KMS-11 (cell line): ENCODE results near the gene SERPINB1.
A peak's percentile ranks its signal among the peaks of the same experiment; 100 is the strongest.

Source experiments
- H2AFZ ChIP-seq: fragments of 200-600 bp; sonication (generic); 2 replicates; pipeline ENCODE4 v1.6.1; 2016; ENCODE audit warnings: antibody characterized with exemption, mixed run types, low read depth
- H3K27ac ChIP-seq: fragments of 200-600 bp; sonication (generic); 2 replicates; pipeline ENCODE4 v1.6.1; 2016; ENCODE audit warnings: mild to moderate bottlenecking, mixed run types
- H3K27me3 ChIP-seq: fragments of 200-600 bp; sonication (generic); 2 replicates; pipeline ENCODE4 v1.6.1; 2017; ENCODE audit warnings: mild to moderate bottlenecking, low read depth, mixed run types, moderate library complexity; ENCODE audit not compliant: insufficient read depth
- H3K36me3 ChIP-seq: fragments of 200-600 bp; sonication (generic); 2 replicates; pipeline ENCODE4 v1.6.1; 2017; ENCODE audit warnings: mild to moderate bottlenecking, mixed run types; ENCODE audit not compliant: insufficient read depth
- H3K4me1 ChIP-seq: fragments of 200-600 bp; sonication (generic); 2 replicates; pipeline ENCODE4 v1.6.1; 2016; ENCODE audit warnings: mild to moderate bottlenecking, low read depth, mixed run types; ENCODE audit not compliant: poor library complexity, severe bottlenecking
- H3K4me2 ChIP-seq: fragments of 200-600 bp; sonication (generic); 2 replicates; pipeline ENCODE4 v1.7.0; 2016; ENCODE audit warnings: mild to moderate bottlenecking, mixed run types
- H3K4me3 ChIP-seq: fragments of 200-600 bp; sonication (generic); IDR thresholded peaks from 2 replicates; pipeline ENCODE4 v1.6.1; 2017; ENCODE audit warnings: low read depth, low read length, mixed read lengths; ENCODE audit not compliant: insufficient read depth
- H3K79me2 ChIP-seq: fragments of 200-600 bp; sonication (generic); 2 replicates; pipeline ENCODE4 v1.6.1; 2016; ENCODE audit warnings: low read depth, mixed run types; ENCODE audit not compliant: insufficient read depth
- H3K9ac ChIP-seq: fragments of 200-600 bp; sonication (generic); 2 replicates; pipeline ENCODE4 v1.6.1; 2016; ENCODE audit warnings: mild to moderate bottlenecking, mixed run types
- H4K20me1 ChIP-seq: fragments of 200-600 bp; sonication (generic); 2 replicates; pipeline ENCODE4 v1.6.1; 2016; ENCODE audit warnings: mild to moderate bottlenecking, mixed run types; ENCODE audit not compliant: insufficient read depth
- TF ChIP-seq, protein P1 (sequence below): fragments of 200-600 bp; sonication (generic); conservative IDR thresholded peaks from 2 replicates; pipeline ENCODE4 v1.6.1; 2017; ENCODE audit warnings: low read depth, mild to moderate bottlenecking, antibody characterized with exemption, low read length, moderate library complexity, mixed read lengths

Gene SERPINB1

DNA sequence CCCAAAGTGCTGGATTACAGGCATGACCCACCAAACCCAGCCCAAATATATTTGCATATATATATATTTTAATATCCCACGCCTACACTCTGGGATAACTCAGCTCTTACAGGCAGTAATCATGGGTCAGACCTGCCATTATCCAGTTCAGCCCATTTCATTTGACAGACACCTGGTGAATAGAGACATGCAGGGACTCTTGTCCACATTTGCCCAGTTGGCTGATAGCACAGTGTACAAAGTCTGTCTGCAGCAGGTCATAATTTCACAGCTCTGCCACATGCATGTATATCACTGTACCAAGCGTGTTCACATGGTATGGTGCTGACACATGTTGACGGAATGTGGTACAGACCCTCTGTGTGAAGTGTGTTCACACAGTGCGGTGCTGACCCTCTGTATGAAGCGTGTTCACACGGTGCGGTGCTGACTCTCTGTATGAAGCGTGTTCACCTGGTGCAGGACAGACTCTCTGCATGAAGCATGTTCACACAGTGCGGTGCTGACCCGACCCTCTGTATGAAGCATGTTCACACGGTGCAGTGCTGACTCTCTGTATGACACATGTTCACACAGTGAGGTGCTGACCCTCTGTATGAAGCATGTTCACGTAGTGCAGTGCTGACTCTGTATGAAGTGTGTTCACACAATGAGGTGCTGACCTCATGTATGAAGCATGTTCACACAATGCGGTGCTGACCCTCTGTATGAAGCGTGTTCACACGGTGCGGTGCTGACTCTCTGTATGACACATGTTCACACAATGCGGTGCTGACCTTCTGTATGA is 10.3 kb upstream of the SERPINB1 start:
- H4K20me1 ChIP-seq = no peaks in the 10 kb centered on the region
- H3K27me3 ChIP-seq = no peaks in the 10 kb centered on the region
- no peak overlapping the region for H3K27ac ChIP-seq
- no peak overlapping the region for H2AFZ ChIP-seq
- H3K36me3 ChIP-seq = no peaks in the 10 kb centered on the region
- H3K4me2 ChIP-seq = no peak overlapping the region
- H3K4me3 ChIP-seq = no peak overlapping the region
- TF ChIP-seq, protein P1, sequence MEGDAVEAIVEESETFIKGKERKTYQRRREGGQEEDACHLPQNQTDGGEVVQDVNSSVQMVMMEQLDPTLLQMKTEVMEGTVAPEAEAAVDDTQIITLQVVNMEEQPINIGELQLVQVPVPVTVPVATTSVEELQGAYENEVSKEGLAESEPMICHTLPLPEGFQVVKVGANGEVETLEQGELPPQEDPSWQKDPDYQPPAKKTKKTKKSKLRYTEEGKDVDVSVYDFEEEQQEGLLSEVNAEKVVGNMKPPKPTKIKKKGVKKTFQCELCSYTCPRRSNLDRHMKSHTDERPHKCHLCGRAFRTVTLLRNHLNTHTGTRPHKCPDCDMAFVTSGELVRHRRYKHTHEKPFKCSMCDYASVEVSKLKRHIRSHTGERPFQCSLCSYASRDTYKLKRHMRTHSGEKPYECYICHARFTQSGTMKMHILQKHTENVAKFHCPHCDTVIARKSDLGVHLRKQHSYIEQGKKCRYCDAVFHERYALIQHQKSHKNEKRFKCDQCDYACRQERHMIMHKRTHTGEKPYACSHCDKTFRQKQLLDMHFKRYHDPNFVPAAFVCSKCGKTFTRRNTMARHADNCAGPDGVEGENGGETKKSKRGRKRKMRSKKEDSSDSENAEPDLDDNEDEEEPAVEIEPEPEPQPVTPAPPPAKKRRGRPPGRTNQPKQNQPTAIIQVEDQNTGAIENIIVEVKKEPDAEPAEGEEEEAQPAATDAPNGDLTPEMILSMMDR = no peak
- H3K9ac ChIP-seq = no peak overlapping the region
- peaks cover 2% of the 10 kb centered on the region for H3K4me1 ChIP-seq
- no peaks in the 10 kb centered on the region for H3K79me2 ChIP-seq

DNA sequence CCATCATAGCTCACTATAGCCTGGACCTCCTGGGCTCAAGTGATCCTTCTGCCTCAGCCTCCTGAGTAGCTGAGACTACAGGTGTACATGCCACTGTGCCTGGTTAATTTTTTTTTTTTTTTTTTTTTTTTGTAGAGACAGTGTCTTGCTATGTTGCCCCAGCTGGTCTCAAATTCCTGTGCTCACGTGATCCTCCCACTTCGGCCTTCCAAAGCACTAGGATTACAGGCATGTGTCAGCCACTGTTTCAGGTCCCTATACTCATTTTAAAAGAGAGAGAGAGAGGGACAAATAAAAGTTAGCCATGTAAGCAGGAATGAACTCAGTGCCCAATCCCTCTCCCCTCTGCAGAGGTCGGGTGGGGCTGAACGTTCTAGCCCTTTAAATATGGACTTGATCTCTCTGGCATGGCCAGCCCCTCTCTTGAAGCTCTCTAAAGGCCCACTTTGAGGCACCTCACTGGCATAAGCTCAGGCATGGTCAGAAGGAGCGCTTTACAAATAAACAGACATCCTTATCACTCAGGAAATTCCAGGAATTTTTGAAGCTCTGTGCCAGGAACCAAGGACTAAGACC is 9.0 kb upstream of the SERPINB1 start:
- Histone ChIP-seq H3K36me3 (no peaks in the 10 kb centered on the region), H3K9ac (no peak overlapping the region), H4K20me1 (no peaks in the 10 kb centered on the region), H3K79me2 (no peaks in the 10 kb centered on the region), H3K4me2 (no peak overlapping the region), H3K4me3 (no peak overlapping the region), H3K27me3 (no peaks in the 10 kb centered on the region), H3K27ac (no peak overlapping the region), H3K4me1 (peaks cover 13% of the 10 kb centered on the region), H2AFZ (no peak overlapping the region)
- TF ChIP-seq, protein P1 = no peak

DNA sequence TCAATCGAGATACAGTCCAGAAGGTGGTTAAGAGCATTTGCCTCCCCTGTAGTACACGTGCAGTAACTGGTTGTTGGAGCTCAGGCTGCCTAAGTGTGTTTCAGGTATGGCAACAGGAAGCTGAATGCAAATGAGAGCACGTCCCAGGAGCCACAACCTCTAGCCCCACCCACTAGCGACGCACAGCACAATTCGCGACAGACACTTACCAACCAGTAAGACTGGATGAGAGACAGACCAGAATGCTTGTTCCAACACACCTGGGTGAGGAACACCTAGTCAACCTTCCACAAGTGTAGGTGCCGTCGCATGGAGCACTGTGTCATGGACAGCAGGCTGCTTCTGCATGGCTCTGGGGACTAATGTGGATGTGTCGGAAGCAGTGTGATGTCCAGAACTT is 7.2 kb upstream of the SERPINB1 start:
- Histone ChIP-seq H2AFZ (no peak overlapping the region), H3K4me3 (no peak overlapping the region), H3K27ac (no peak overlapping the region), H3K9ac (no peak overlapping the region), H4K20me1 (no peaks in the 10 kb centered on the region), H3K36me3 (no peaks in the 10 kb centered on the region), H3K4me2 (no peak overlapping the region), H3K79me2 (no peaks in the 10 kb centered on the region), H3K27me3 (no peaks in the 10 kb centered on the region), H3K4me1 (peaks cover 15% of the 10 kb centered on the region)
- TF ChIP-seq, protein P1 = no peak

DNA sequence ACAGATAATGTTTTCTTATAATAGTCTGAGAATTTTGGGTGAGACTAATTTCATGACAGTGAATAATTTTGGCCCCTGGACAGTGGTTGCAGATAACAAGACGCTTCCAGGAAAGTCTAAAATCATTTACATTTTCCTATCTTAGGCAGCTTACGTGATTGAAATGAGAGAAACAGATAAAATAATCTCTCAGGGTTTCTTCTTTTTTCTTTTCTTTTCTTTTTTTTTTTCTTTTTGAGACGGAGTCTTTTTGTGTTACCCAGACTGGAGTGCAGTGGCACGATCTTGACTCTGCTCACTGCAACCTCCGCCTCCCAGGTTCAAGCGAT is 4.2 kb upstream of the SERPINB1 start:
- H4K20me1 ChIP-seq = no peaks in the 10 kb centered on the region
- no peaks in the 10 kb centered on the region for H3K79me2 ChIP-seq
- H3K27ac ChIP-seq = no peak overlapping the region
- no peaks in the 10 kb centered on the region for H3K27me3 ChIP-seq
- no peak overlapping the region for H3K9ac ChIP-seq
- H3K4me1 ChIP-seq = peaks cover 15% of the 10 kb centered on the region
- TF ChIP-seq, protein P1 = no peak
- H3K36me3 ChIP-seq = no peaks in the 10 kb centered on the region
- no peak overlapping the region for H3K4me3 ChIP-seq
- peak overlapping the region; percentile 35; the same call in 1 of the 2 replicates for H2AFZ ChIP-seq
- H3K4me2 ChIP-seq = peak overlapping the region; percentile 43; the same call in 1 of the 2 replicates
